ENCODE measurements around the gene MYO7B. TPM values are rescaled to one million over a fixed set of nuclear protein-coding genes. Genes with fewer than 3 reads are reported as not detected.

The MYO7B gene
- polyA plus RNA-seq, 1 donor, result 1.1 TPM

DNA sequence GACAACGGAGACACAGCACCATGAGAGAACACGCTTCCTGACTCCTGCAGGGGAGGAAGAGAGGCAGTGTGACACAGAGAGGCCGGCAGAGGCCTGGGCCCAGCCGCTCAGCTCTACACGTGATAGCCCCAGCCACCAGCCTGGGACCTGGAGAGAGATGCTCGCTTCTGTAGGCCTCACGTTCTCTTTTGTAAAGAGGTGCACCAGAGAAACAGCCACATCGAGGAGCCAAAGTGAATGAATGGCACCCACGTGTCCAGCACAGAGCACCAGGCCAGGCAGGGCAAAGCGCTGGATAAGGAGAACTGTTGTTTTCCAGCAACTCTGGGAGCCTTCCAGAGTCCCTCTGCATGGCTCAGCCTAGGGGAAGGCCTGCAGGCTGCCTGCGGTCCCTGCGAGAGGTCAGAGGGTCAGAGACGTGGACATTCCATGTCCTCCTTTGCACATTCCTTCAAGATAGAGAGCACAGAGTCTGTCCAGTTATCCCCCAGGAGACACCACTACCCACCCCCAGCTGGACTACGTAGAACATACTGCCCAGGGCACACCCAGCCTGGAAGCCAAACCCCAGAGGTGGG is 125.7 kb downstream of the MYO7B start:
- DNase-seq (ENCODE audit: low read depth), result no peak

GRCh38 chr2:127661949-127662510 is 126.5 kb downstream of the MYO7B start:
- no peak for DNase-seq (ENCODE audit: low read depth)

GRCh38 chr2:127662937-127663565 is 127.6 kb downstream of the MYO7B start:
- no peak for DNase-seq (ENCODE audit: low read depth)

DNA sequence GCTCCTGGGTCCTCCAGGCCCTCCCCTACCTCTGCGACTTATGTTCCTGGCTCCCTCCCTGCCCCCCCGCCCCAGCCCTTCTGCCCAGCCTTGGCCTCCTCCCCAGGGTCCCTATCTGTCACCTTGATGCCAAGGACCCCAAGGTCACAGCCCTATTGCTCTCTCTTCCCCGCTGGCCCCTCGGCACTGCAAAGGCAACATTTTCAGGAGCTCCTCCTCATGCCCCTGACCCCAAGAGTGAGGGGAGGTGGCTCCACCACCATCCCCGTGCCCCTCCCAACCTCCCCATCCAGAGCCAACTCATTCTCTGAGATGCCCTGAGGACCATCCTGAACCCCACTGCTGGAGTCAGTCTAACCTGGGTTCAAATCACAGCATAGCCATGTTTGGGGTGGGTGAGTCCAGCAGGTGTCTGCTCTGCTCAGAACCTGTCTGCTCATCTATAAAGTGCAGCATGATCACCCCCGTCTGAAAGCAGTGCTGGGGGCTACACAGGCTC is 128.1 kb downstream of the MYO7B start:
- no peak for DNase-seq (ENCODE audit: low read depth)

- no peak for DNase-seq (ENCODE audit: low read depth)
Measured at GRCh38 chr2:127664065-127664894, 128.8 kb downstream of the MYO7B start.

GRCh38 chr2:127664895-127665225 is 129.4 kb downstream of the MYO7B start:
- DNase-seq (ENCODE audit: low read depth), result no peak

- DNase-seq (ENCODE audit: low read depth), result no peak
Measured at GRCh38 chr2:127665267-127665893, 129.9 kb downstream of the MYO7B start.

- no peak for DNase-seq (ENCODE audit: low read depth)
Measured at GRCh38 chr2:127669056-127669455, 133.6 kb downstream of the MYO7B start.

DNA sequence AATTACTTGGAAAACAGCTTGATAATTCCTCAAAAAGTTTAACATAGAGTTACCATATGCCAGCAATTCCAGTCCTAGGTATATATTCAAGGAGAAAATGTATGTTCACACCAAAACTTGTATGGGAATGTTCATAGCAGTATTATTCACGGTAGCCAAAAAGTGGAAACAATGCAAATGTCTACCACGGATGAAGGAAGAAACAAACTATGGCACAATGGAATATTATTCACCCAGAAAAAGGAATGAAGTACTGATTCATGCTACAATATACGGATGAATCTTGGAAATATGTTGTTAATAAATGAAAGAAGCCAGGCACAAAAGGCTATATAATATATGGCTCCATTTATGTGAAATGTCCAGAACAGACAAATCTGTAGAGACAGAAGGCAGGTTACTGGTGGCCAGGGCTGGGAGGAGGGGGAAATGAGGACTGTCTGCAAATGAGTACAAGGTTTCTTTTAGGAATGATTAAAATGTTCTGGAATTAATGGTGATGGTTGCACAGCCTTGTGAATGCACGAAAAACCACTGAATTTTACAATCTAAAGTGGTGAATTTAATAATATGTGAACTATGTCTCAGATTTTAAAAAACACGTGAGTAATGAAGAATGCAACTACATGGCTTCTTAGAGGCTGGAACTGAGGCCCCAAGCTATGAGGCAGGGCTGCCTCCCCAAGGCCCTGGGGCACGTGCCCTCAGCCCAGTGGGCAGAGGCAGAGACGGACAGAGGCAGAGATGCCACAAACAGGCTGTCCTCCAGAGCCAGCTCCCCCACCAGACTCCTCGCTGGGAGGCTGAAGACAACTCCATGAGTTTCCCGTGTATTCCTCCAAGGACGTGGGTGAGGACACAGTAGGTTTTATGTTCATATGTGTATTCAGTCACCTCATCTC is 134.8 kb downstream of the MYO7B start:
- no peak for DNase-seq (ENCODE audit: low read depth)

DNA sequence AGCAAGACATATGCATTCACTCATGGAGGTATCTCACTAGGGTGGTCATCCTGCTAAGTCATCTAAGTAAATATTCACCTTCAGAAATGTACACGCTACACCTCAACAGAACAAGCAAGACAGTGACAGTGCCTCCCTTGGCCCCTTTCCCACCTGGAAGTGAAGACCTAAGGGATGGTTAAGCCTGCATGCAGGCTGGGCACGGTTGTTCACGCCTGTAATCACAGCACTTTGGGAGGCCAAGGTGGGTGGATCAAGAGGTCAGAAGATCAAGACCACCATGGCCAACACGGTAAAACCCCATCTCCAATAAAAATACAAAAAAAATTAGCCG is 135.4 kb downstream of the MYO7B start:
- DNase-seq (ENCODE audit: low read depth), result no peak

GRCh38 chr2:127671557-127672302 is 136.2 kb downstream of the MYO7B start:
- no peak for DNase-seq (ENCODE audit: low read depth)

GRCh38 chr2:127672341-127673224 is 137.1 kb downstream of the MYO7B start:
- DNase-seq (ENCODE audit: low read depth), result no peak

- DNase-seq (ENCODE audit: low read depth), result no peak
Measured at GRCh38 chr2:127673291-127674069, 138.0 kb downstream of the MYO7B start.

- DNase-seq (ENCODE audit: low read depth), result no peak
Measured at GRCh38 chr2:127674241-127675209, 139.0 kb downstream of the MYO7B start.

DNA sequence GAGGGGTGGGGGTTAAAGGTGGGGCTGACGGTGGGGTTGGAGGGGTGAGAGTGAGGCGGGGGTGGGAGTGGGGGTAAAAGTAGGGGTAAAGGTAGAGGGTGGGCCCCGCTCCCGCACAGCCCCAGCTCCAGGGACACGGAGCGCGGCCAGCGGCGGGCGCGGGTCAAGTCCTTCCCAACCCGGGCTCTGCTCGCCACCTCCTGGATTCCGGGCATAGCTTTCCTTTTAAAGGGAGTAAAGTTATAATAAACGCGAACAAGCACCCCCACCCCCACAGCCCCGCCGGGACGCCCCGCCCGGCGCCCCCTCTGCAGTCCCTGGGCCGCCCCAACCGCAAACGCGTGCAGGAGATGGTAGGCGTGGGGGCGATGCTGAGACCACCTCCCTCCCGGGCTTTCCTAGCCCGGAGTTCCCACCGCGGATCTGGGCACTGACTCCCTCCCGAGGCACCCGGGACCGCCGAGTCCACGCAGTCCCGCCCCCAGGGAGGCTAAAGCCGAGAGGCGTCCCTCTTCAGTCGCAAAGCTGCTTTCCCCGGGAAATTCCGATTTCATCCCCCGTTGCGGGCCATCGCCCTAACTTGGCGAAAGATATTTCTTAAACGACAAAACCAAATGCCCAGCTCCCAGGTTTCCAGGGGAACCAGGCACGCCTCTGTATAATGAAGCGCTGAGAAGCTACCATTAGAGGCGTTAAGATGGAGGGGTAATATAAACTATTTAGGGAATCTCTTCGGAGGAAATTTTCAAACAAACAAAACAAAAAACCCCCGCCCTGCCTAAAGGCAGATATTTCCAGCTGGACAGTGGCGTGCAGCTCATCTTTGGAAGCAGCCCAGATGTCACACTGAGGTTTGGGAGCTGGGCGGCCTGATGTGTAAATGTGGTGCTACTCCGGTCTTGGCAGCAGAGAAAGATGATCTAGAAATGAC is 140.1 kb downstream of the MYO7B start, which contains the start of gene LIMS2:
Gene LIMS2 (minus strand): TSS at position 200 of the 931 bp plus-strand sequence. CDS start 506 bp downstream, outside the sequence.
- no peak for DNase-seq (ENCODE audit: low read depth)

DNA sequence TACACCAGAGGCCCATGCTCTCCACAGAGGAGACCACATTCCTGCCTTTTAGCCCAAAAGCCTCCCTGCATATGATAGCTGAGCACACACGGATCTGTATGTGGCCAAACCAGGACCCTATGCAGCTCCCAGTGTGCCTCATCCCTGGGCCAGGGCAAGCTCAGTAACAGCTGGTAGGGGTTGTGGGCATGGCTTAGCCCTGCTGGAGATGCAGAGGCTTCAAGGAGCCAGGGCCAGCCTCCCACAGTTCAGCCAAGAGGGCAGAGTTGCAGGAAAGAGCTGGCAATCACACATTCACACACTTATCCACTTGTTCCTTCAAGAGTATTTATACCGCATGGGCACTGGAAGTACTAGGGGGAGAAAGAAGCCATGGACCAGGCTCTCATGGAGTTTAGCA is 141.4 kb downstream of the MYO7B start:
- no peak for DNase-seq (ENCODE audit: low read depth)

Data from forelimb muscle (tissue), 1 donor.